HK-2 (cell line): ENCODE measurements around the gene ATOX1.
"Not testable (repeated sequence)": the region's sequence is repeated elsewhere in the genome, so short reads cannot be mapped to it uniquely, and the experiment has no call there.

Experiments
- DNase-seq: peaks from one replicate; pipeline ENCODE4 v3.0.0-alpha.2; 2018; ENCODE audit not compliant: unreplicated experiment

The ATOX1 gene

DNA sequence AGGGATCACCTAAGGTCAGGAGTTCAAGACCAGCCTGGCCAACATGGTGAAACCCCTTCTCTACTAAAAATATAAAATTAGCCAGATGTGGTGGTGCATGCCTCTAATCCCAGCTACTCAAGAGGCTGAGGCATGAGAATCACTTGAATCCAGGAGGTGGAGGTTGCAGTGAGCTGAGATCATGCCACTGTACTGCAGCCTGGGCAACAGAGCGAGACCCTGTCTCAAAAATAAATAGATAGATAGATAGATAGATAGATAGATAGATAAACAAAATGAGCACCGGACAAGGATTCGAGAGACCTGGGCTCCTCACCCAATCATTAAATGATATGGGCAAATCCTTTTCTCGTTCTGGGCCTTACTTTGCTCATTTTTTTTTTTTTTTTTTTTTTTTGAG is 60.4 kb downstream of the ATOX1 start:
- not testable (repeated sequence) for DNase-seq

DNA sequence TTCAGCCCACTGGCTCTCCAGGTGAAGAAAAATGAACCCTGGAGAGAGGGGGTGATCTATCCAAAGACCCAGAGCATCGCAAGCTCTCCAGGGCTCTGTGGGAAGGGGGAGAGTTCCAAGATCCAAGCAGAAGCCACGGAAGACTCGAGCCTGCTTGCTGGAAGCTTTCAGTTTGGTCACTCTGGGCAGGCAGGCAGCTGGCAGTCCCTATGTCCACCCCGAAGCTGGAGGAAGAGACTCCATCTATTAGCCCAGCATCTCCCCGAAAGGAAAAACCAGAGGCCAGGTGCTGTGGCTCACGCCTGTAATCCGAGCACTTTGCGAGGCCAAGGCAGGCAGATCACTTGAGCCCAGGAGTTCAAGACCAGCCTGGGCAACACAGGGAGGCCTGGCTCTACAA is 61.0 kb downstream of the ATOX1 start:
- no peak for DNase-seq

DNA sequence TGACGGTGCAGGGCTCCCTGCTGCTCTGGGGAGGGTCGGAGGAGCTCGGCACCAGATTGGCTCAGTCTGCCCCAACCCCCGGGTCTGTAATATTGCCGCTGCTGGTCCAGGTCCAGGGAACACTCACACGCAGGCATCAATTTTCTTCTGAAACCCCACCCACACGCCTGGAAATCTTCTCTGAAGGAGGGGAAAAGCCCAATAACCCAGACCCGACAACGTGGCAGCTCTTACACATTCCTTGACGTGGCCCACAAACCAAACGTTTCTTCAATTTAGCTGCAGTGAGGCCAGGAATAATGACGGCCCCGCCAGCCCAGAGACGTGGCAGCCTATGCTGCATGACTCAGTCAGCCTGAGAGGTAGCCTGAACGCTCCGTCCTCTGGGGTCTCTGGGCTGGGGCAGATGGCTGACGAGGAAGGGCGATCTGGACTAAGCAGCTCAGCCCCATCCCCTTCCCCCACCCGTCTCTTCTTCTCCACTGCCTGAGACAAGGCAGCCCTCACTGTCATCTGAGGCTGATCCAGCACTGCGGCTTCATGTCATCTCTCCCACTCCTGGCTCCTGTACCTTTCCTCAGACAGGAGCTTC is 61.9 kb downstream of the ATOX1 start:
- no peak for DNase-seq

DNA sequence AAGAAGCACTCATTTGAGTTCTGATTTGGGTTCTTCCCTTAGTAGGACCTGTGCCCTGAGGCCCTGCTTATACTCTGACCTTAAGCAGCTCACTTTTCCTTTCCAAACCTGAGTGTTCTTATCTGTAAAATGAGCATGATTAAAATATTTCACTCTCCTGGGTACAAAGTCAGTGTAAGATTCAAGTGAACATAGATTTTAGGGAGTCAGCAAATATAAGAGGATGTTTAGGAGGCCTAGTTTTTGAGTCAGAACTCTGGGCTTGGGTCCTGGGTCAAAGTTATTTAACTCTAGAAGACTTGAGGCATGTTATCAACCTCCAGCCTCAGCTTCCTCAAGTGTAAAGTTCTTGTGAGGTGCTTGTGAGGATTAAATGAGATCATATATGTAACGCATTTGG is 63.0 kb downstream of the ATOX1 start:
- no peak for DNase-seq

DNA sequence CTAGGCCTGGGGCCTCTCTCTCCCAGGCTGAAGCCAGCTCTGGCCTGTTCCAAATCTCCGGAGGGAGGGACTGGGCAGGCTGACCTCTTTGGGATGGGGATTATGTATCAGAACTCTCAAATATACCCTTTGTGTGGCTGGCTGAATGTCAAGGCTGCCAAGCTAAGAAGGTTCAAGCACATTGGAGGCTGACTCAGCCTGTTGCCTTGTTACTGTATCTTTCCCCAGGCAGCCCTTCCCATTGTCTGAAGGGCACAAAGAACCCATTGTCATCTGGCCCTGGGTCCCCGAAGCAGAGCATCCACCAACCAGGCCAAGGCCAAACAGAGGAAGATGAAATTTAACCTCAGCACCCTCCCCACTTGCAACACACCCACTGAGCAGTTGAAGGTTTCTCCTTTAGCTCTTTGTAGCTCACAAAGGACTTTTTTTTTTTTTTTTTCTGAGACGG is 64.4 kb downstream of the ATOX1 start:
- DNase-seq: no peak
